ENCODE measurements around the gene FUOM.

The FUOM gene

GRCh38 chr10:133357285-133358161 is at the start of gene FUOM:
Gene FUOM, minus strand, starts transcription at chr10:133358019. Its CDS starts 12 bp downstream, at chr10:133358007.
- no peak for TF ChIP-seq CTCF (IDR thresholded peaks at IDR 0.05; ENCODE audit: low read length, missing control alignments)
- H3K4me3 ChIP-seq (replicated peaks; ENCODE audit: low read depth, low read length), result peak within 1 kb of the TSS; percentile 56
- DNase-seq (ENCODE audit: low read depth), result peak; percentile 63

- DNase-seq (ENCODE audit: low read depth), result no peak
- no peak for TF ChIP-seq CTCF (IDR thresholded peaks at IDR 0.05; ENCODE audit: low read length, missing control alignments)
- H3K4me3 ChIP-seq (replicated peaks; ENCODE audit: low read depth, low read length), result no peak overlapping the region
Measured at GRCh38 chr10:133405844-133406527, 48.2 kb upstream of the FUOM start.

- no peak overlapping the region for H3K4me3 ChIP-seq (replicated peaks; ENCODE audit: low read depth, low read length)
- no peak for TF ChIP-seq CTCF (IDR thresholded peaks at IDR 0.05; ENCODE audit: low read length, missing control alignments)
- DNase-seq (ENCODE audit: low read depth), result no peak
Measured at GRCh38 chr10:133405272-133405671, 47.5 kb upstream of the FUOM start.

GRCh38 chr10:133403784-133404183 is 46.0 kb upstream of the FUOM start:
- no peak for TF ChIP-seq CTCF (IDR thresholded peaks at IDR 0.05; ENCODE audit: low read length, missing control alignments)
- no peak for DNase-seq (ENCODE audit: low read depth)
- H3K4me3 ChIP-seq (replicated peaks; ENCODE audit: low read depth, low read length), result no peak overlapping the region

- DNase-seq (ENCODE audit: low read depth), result no peak
- H3K4me3 ChIP-seq (replicated peaks; ENCODE audit: low read depth, low read length), result no peak overlapping the region
- TF ChIP-seq CTCF (IDR thresholded peaks at IDR 0.05; ENCODE audit: low read length, missing control alignments), result no peak
Measured at GRCh38 chr10:133403359-133403758, 45.5 kb upstream of the FUOM start.

- no peak for TF ChIP-seq CTCF (IDR thresholded peaks at IDR 0.05; ENCODE audit: low read length, missing control alignments)
- DNase-seq (ENCODE audit: low read depth), result no peak
- no peak overlapping the region for H3K4me3 ChIP-seq (replicated peaks; ENCODE audit: low read depth, low read length)
Measured at GRCh38 chr10:133401981-133402725, 44.3 kb upstream of the FUOM start.
